Activated CD4-positive, alpha-beta T cell treated with anti-CD3 and anti-CD28 coated beads, Interleukin-2, Interleukin-6, amounts not matched to agents 100 ng/mL and 50 ng/mL, durations not matched to agents 16 hours and 8 hours (primary cell): ENCODE results near the gene WDFY4.

Experiments
- DNase-seq: peaks from one replicate; pipeline ENCODE4 v3.0.0-alpha.2; 2020

The WDFY4 gene

DNA sequence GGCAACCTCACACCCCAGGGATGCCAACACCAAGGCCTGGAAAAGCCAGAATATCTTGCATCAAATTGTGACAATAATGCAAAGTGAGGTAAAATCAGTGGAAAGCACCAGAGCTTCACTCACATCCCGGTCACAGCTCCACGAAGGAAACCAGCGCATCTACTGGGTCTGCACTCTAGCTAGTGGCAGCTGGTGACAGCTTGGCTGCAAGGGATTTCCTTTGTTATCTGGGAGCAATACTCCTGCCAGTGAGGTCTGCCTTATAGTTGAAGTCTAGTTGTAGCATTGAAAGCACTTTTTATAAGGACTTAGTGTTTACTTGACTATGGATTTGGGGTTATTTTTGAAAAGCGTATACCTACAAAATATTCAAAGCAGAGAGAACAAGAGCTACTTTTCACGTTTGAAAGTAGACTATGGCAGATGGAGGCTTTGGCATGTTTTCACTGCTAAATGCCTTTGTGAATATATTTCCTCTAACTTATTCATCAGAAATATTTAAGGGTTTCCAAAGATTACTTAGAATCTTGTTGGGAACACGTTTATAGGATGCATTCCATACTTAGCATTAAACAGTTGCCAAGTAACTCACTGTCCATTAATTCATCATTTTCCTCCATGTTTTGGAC is 26.1 kb downstream of the WDFY4 start:
- no peak for DNase-seq

- DNase-seq, result no peak
Measured at GRCh38 chr10:48711830-48712229, 27.2 kb downstream of the WDFY4 start.

DNA sequence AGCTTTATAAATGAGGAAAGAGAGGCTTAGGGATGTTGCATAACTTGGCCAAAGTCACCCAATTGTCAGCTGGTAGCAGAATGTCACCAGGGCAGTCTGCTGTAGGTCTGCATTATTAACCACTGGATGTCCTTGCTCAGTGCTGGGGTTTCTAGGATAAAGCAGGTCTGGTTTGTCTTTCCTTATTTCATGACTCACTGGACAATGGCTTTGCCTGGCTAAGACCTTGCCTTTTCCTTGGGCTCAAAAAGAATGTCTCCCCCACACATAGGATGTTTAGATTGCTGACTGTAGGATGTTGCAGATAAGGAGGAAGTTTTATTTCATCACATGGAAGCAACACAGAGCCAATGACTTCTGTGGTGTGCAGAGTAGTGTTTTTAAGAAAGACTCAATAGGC is 29.4 kb downstream of the WDFY4 start:
- no peak for DNase-seq

DNA sequence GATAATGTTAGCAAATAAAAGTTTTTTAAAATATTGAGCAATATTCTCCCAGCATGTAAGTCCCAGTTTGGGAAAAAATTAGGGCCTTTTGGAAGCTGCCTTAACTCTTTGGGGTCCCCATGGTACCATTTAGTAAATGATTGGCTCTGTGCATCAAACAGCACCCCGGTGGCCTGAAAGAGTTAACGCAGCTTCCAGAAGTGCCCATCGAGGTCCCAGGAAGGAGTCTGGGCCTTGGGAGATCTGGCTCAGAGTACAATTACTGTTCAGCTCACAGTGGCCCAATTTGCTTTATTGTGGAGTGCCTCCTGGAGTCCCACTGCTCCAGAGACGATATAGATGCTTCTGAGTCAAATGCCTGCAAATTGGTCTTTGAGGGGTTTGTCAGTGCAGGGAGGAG is 31.7 kb downstream of the WDFY4 start:
- no peak for DNase-seq

GRCh38 chr10:48720611-48721010 is 35.9 kb downstream of the WDFY4 start:
- DNase-seq, result no peak

DNA sequence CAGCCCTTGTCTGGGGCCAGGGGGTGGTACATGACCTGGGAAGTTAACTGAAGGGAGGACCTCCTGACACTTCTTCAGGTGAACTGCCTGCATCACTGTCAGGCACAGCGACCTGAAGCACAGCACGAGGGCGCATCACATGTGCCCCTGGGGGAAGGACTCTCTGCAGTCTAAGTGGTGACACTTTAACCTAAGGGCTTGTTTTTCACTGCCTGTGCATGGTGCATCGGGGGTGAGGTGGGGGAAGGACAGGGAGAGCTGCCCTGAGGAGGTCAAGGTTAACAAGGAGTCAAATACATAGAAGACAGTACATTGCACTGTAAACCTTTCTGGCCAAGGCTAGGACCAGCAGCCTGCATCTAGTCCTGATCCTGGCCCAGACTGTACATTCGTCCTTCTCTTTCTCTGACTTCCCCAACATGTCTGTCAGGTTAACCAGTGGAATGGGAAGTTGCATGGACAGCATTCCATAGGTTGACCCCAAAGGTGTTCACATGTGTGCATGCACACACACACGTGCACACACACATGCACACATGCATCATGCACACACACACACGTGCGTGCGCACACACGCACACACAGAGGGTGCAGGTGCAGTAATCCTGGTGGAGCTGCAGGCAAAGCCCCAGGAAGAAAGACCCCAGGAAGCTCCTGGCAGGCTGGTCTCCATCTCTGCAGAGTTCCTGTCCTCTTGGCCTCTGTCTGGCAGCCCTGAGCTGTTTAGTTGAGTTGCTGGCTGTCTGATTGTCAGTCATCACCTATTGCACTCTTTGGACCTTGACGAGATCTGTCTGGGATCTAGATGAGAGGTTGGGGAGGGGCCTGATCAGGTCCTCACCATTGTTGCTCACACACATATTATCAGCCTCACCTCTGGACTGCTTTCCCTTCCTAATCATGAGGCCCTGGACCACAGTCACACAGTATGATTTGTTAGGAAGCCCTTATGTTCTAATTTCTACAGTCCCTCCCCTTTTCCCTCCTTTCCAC is 37.8 kb downstream of the WDFY4 start:
- DNase-seq, result no peak

GRCh38 chr10:48724127-48724526 is 39.5 kb downstream of the WDFY4 start:
- DNase-seq, result no peak

DNA sequence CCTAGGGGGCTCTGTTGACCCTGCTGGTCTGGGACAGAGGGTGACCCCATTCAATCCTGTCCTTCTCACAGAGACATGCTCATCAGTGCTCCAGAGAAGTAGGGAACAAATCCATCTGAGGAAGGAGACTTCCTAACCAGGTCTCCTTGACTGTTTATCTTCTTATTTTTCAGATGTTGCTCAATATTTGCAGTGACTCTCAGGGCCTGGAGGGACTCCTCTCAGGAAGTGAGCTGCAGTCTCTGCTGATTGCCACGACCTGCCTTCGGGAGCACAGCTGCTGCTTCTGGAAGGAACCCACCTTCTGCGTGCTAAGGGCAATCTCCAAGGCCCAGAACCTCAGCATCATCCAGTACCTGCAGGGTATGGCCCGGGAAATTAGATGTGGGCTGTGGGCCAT is 41.0 kb downstream of the WDFY4 start:
- no peak for DNase-seq

DNA sequence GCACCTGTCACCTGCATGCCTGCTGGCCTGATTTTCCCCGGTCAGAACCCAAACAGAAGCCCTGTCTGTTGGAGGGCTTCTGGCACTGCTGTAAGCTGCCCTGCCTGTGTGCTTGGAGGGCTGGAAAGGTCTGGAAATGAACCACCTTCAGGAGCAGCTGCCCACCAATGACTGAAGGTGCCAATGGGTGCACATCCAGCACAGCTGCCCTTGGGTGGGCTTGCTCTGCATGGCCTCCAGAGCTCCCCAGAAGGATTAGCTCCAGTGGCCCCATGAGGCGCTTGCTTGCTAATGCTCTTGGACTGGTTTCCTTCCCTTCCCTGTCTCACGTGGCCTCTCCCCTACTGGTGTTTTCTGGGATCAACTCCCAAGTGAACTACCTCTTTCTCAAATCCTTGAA is 43.2 kb downstream of the WDFY4 start:
- DNase-seq, result no peak

GRCh38 chr10:48729222-48729621 is 44.5 kb downstream of the WDFY4 start:
- no peak for DNase-seq

GRCh38 chr10:48729941-48730457 is 45.3 kb downstream of the WDFY4 start:
- no peak for DNase-seq

GRCh38 chr10:48731141-48731540 is 46.5 kb downstream of the WDFY4 start:
- DNase-seq, result no peak

- DNase-seq, result no peak
Measured at GRCh38 chr10:48731654-48732053, 47.0 kb downstream of the WDFY4 start.

DNA sequence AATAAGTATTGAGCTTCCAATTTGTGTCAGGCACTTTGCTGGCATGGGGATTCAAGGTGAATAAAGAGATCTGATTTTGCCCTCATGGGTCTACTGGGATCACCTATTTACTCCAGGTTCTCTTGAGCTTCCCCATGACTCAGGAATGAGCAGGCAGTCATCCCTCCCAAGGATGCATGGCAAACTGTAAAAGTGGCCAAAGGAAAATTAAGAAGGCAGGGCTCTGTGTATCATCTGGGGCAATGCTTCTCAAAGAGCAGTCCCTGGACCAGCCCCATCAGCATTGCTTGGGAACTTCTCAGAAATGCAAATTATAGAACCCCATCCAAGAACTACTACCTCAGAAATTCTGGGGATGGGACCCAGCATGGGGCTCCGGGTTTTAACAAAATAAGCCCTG is 48.7 kb downstream of the WDFY4 start:
- DNase-seq, result no peak

DNA sequence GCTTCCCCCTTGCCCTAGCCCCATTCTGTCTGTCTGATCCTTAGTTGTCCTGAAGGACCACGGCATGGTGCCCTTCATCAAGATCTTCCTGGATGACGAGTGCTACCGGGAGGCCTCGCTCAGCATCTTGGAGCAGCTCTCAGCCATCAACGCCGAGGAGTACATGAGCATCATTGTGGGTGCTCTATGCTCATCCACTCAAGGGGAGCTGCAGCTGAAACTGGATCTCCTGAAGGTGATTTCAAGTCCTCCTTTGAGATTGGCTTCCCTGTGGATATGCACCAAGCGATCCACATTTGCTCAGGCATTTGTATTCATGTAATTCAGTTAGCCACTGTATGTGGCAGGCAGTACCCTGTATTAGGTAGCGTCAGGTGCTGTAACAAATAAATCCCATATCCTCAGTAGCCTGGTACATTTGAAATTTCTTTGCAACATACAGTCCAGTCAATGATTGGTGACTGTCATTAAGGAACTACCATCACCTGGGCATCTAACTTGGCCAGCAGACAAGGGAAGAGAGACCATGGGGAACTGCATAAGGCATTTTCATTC is 51.2 kb downstream of the WDFY4 start:
- DNase-seq, result no peak

GRCh38 chr10:48736596-48736995 is 51.9 kb downstream of the WDFY4 start:
- DNase-seq, result no peak

- no peak for DNase-seq
Measured at GRCh38 chr10:48737886-48738285, 53.2 kb downstream of the WDFY4 start.

- no peak for DNase-seq
Measured at GRCh38 chr10:48739170-48739569, 54.5 kb downstream of the WDFY4 start.

GRCh38 chr10:48740015-48740707 is 55.5 kb downstream of the WDFY4 start:
- DNase-seq, result no peak

DNA sequence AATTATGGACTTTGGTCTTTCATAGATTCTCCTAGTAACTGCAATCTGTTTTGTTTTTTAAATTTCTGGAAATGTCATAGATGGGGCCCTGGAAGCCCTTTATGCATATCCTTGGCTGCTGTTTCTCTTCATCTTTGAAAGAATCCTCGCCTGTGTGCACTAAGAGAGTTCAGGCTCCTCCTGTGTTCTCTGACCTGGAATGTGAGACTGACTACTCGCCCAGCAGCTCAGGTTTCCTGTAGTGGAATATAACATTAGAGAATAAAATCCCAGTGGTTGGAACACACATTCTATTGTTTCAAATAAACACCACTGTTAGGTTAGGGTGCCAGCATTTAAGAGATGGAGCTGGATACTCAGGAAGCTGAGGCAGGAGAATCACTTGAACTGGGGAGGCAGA is 56.3 kb downstream of the WDFY4 start:
- DNase-seq, result no peak

GRCh38 chr10:48742891-48743860 is 58.5 kb downstream of the WDFY4 start:
- no peak for DNase-seq

- no peak for DNase-seq
Measured at GRCh38 chr10:48744587-48744986, 59.9 kb downstream of the WDFY4 start.
